HG02852 (cell line): Measurements from ENCODE around the gene VPS26C.

Experiments used
- ATAC-seq: cut with Tn5 transposase; IDR thresholded peaks from one replicate; pipeline ENCODE4 v1.9.1; 2021; ENCODE audit warnings: mild to moderate bottlenecking, moderate library complexity; ENCODE audit not compliant: unreplicated experiment

Gene VPS26C

DNA sequence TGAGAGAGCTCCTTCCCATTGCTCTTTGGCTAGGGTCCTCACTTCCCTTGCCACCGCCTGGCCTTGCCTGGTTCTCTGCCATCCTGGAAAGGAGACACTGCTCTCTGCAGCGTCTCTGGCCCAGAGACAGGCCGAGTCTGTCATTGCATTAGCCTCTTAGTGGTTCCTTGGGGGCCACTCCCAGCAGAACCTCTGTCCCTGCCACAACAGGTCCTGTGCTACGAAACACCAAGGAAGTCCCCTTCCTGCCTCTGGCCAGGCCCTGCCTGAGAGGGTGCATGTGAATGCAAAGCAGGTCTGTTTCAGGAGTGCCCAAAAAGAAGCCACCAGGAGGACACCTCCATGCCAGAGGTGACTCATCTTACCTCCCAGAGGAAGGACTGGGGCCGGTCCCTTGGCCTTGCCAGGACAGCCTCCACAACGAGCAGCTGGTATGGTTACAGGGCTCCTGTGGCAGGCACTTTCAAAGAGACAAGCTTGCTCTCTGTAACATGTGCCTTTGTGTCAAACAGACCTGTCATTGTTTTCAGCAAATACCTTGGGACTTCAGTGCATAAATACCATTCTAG lies 59.6 kb downstream of the VPS26C start:
- peak; percentile 51 for ATAC-seq

DNA sequence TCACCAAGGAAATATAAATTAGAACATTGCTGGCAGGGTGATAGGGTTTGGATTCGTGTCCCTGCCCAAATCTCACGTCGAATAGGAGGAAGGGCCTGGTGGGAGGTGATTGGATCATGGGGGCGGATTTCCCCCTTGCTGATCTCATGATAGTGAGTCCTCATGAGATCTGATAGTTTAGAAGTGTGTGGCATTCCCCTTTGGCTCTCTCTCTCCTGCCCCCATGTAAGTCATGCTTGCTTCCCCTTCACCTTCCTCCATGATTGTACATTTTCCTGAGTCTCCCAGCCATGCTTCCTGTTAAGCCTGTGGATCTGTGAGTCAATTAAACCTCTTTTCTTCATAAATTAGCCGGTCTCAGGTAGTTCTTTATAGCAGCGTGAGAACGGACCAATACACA lies 60.6 kb downstream of the VPS26C start:
- no peak for ATAC-seq

DNA sequence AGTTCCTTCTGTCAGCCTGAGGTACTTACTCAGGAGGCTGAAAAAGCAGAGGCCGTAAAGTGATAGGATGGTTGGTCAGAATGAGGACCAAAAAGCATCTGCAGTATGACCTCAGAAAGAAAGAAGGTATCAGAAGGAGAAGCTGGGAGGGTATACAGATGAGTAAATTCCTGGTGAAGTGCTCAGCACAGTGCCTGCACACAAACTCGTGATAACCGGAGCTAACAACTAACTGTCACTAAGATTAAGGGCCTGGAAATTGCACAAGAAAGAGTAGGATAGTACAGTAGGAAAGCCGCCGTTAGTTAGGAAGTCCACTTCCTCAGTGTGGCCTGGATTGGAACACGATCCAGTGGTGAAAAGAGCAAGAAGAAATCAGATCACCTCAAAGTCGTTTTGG lies 62.6 kb downstream of the VPS26C start:
- ATAC-seq: no peak

DNA sequence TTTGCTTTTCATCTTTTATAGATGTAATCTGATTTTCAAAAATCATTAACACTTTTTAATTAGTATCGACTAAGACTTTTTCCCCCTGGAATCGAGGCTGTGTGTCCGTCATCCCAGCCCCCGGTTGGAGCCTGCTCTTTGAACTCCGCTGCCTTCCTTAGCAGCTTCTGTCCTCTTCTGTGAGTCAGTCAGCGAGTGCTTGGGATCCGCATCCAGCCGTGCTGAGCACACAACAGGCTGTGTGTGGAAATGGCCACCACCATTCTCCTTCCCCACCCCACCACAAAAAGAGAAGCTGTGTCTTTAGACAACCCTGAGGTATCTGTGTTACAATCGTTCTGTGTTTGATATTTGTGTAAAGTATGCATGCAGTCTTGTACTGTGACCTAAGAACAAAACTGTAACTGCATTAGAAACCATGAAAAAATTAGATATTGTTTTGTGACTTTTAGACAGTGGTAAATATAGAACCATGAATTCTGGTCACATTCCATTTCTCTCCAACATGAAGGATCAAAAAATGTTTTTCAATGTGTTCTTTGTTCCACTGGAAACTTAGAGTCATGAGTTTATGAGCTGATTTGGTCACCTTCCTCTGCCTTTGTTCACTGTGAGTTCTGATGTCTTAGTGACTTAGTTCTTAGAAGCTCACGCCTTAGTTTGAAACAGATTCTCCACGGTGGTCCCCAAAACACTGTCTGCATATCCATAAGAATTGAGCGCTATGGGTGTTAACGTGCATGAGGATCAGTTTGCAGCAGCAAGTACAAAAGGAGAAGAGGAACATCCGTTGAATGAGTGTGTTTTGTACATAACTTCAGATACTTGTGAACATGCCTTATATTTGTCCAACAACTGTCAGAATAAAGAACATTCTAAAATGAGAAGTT lies 64.7 kb downstream of the VPS26C start:
- no peak for ATAC-seq

DNA sequence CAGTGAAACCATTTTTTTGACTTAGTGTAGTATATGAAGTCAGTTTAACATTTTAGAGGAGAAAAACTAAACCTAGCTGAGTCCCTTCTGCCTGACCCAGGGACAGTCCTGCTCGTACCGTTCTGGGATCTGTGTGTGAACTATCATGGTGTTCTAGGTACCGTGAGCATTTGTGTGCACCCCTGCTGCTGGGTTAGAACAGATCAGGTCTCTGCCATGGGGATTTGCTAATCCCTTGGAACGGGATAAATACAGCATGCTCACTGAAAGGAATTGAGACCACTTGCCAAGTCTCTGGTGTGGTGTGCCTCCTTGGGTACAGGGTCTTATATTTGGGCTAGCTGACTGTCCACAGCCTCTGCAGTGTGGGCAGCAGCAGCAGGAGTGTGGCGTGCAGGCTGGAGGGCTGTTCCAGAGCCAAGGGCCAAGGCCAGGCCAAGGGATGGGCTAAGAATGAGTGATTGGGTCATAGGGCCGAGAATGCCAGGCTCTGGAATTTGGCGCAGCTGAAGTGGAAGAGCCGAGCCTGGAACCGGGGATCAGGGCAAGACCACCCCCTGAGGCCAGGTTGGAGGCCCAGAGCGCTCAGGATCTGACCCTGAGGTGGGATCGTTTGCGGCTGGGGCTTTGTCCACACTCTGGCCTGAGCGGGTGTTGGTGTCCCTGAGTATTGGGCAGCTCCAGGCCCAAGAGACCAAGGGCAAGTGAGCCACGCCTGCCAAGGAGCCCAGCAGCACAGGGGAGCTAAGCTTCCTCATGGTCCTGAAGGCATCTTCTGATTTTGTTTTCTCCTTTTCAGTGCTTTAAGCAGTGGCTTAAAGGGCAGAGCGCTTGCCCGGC lies 66.3 kb downstream of the VPS26C start:
- no peak for ATAC-seq

DNA sequence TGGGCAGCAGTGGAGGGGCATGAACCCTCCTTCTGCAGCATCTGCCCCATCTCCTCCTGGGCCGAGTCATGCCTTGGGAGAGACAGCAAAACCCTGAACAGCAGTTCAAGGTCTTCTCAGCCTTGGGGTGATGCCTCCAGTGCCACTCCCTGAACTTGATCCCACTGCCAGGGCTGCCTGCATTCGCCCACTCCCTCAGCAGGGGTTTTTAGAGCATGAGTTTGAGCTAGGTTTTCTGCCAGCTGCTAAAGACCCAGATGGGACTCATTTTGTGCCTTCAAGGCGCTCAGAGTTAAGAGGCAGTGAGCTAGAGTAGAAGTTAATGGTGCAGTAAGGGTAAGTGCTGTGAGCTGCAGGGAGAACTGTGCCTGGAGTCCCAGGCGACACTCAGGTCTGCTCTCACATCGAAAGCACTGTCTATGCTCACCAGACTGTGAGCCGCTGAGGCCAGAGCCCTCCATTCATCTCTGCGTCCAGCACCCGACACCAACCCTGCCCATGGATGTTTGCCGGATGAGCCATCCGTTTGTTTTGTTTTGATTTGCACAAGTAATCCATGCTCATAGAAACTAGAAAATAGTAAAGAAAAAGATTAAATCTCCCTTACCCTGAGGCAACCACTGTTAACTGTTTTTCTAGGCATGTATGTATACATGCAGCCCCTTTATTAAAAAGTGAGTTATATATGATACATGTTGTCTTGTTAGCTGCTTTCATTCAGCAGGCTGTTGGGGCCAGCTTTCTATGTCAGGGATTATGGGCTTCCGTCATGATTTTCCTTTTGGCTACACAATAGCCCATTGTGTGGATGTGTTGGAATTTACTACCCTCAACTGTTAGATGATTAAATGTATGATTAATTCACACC lies 67.8 kb downstream of the VPS26C start:
- ATAC-seq: no peak

DNA sequence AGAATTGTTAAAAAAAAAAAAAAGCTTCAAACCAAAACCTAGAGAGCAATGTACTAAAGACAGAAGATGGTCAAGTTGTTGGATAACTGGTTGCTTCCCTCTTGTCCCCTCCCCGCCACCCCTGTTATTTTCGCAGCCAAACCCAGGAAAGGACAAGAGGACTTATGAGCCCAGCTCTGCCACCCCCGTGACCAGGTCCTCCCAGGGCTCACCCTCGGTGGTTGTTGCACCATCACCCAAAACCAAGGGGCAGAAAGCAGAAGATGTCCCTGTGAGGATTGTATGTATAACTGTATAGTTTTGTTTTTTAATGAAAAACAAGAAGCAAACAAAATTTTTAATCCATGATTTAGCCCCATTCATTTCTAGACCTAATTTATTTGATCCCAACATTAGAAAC lies 69.4 kb downstream of the VPS26C start:
- ATAC-seq: no peak

DNA sequence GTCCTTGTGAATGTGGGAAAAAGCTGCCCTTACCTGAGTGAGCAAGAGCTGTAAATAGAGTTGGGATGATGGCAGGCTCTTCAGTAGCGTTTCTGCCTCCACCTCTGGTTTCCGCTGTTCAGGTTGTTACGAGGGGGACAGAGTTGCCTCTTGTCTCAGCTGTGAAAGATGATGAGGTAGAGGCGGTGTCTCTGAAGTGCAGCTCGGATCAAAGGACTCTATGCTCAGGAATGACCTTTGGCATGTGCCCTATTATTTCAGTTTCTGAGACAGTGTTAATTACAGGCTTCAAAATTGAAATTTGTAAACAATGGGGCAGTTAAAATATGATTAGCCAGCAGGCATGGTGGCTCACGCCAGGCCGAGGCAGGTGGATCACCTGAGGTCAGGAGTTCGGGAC lies 70.3 kb downstream of the VPS26C start:
- ATAC-seq: no peak

DNA sequence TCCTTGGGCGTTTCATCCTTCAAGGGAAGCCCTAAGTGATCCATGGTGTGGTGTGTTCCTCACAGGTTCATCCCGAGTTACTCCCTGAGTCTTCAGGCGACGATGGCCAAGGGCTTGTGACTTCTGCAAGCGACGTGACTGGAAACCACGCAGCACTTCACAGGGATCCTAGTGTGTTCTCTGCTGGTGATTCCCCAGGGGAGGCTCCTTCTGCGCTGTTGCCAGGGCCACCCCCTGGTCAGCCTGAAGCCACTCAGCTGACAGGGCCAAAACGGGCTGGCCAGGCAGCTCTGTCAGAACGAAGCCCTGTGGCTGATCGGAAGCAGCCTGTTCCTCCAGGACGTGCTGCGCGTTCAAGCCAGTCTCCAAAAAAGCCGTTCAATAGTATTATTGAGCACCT lies 71.5 kb downstream of the VPS26C start:
- ATAC-seq: no peak

DNA sequence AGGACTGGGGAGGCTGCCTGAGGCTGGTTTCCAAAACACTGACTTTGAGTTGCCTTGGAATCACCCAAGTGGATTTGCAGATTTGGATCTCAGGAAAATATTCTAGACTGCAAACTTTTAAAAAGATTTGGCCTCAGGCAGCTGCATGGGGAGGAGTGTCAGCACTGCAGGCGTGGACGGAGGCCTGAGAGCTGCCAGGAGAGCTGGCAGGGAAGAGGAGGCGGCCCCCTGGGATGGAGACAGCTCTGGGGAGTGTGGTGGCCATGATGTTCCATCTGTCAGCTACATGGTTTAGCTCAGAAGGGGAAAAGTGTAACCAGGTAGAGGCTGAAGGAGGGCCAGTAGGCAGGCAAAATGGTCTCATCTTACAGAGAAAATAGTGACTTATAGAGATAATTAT lies 72.1 kb downstream of the VPS26C start:
- no peak for ATAC-seq

DNA sequence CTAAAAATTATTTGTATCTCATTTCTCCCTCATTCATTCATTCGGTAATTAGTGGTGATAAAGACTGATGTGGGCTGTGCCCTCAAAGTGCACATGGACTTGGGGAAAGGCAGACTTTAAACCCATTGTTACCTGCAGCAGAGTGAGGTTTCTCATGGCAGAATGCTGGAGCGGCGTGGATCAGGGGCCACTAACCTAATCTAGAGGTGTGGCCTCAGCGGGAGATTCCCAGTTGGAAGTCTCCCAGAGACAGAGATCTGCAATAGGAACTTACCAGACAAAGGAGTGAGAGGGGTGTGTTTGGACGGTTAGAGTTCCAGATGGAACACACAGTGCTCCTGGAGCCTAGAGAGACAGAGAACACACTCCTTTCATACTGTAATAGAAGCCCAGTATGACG lies 73.5 kb downstream of the VPS26C start:
- ATAC-seq: no peak

DNA sequence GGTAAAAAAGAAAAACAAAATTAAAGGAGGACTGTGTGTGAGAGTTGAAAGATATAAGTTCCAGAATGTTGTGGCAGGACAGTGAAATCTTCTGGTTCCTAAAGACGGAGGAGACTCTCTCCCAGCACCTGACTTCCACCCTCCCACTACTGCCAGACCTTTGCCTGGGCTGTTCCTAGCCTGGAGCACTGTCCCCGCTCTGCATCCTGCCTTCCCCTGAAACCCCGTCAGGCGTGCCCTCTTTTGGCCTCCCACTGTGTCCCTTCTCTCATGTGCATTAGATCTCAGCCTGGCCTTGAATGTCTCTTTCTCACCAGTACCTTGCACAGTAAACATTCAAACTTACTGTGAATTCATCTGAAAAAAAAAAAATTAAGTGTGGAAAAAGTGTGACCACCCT lies 74.1 kb downstream of the VPS26C start:
- no peak for ATAC-seq

DNA sequence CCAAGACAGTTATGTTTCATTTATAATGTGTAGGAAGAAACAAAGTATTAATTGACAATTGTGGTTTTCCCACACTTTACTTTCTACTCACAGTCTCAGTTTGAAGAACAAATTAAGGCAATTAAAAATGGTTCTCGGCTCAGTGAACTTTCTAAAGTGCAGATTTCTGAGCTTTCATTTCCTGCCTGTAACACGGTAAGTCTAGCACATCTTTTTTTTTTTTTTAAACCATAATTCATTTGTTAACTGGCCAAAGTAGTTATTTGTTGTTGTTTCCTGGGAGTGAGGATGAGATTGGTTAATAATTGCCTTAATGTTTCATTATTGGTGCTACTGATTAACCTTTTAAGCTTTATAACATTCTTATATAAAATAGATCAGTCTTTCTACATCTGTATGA lies 75.1 kb downstream of the VPS26C start:
- ATAC-seq: no peak

DNA sequence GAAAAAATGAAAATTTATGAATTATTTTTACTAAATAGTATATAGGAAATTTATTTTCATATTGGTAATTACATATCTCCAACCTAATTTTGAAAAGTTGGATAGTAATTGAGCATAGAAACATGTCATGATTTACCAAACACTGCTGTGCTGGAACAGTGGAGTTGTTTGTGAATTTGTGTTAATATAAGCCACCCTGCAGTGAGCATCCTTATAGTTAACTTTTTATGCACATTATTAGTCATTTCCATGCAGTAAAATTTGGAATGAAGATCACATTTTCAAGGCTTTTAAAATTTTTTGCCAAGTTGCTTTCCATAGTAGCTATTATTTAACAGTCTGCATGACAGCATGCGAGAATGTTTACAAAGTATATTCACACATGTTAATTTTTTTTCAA lies 78.3 kb downstream of the VPS26C start:
- no peak for ATAC-seq

DNA sequence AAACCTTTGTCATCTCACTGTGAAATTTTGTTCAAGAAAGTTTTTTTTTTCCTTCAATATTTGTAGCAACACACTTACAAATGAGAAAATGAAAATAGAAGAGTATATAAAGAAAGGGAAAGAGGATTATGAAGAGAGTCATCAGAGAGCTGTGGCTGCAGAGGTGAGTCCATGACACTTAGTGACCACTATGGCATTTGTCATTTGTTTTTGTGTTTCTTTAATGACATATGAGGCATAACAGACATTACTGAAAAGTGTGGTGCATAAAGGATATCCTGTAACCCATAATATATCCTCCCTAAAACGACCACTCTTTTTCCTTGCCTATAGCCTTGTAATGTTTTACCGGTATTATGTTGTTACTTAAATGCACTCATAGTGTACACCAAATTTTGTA lies 80.2 kb downstream of the VPS26C start:
- no peak for ATAC-seq

DNA sequence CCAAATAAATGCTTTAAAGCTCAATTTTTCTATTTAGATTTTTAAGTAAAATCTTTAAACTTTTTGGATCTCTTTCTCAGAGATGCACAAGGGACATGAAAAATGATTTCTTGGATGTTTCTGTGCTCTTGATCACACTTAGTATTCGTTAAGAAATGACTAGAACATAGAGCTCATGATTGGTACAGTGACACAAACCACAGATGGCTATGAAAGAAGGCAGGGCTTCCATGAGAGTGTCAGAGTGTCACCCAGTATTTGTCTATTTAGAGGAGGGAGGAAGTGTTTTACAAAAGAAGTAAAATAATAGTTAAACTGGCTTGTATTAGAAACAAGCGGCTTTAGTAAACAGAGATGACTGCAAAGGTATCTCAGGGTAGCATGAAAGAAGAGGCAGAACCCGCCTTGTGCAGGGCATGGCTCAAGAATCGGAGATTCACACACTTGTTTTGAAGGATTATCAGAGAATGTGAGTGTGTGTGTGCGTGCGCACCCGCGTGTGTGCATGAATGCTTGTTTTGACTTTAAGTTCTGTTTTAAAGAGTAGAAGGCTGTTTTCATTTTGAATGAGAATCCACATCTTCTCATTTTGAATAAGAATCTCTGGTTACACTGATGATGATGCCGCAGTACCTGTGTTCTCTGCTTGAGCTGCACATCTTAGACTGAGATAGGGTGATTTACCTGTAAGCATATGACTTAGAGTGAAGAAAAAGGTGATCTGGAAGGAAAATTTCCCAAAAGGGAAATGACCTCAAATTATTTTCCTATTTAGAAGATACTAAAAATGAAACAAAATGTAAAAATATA lies 82.1 kb downstream of the VPS26C start:
- no peak for ATAC-seq

DNA sequence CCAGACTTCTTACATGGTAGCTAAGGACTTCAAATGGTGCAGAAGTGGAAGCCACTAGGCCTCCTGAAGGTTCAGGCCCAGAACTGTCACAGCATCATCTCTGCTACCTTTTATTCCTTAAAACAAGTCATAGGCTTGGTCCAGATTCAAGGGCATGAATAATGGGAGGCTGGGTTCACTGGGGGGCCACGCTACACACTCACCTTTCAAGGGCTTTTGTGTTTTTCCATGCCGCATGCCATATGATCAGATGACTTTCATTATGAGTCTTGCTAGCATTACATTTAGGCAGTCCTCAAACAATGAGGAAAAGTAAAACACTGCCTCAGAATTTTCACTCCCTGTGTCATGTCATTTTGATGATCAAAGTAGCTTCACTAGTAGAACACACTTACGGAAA lies 83.4 kb downstream of the VPS26C start:
- no peak for ATAC-seq

DNA sequence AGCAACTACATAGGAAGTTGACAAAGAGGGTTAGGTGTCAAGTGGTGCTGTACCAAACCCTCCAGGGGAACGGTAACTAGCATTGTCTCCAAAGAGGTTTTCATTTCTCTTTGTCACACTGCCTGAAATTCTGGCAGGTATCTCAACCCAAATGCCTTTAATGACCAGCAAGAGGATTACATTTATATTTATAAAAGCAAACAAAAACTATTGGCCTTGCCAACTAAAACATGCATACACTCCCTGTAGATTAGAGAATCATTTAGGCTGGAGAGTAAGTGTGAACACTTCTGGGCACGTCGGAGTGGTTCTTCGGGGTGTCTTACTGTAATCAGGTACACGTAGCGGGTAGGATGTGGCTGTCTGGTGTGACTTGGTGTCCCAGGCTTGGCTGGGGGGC lies 84.9 kb downstream of the VPS26C start:
- no peak for ATAC-seq

DNA sequence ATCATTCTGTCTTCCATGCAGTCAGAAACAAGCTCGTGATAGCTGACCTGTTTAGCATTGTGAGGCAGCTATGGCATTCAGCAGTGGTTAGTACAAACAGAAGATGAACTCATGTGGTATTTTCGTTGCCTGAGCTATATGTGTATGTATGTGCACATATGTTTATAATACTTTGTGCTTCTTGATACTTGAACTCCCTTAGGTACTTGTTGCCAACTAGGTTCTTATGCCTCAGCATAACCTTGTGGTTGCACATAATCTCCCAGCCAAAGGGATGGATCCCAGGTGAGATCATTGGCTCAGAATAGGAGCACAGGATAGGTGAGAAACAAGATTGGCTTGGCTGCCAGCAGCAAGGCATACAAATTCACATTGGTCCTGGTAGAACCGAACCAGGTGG lies 86.1 kb downstream of the VPS26C start:
- ATAC-seq: no peak

DNA sequence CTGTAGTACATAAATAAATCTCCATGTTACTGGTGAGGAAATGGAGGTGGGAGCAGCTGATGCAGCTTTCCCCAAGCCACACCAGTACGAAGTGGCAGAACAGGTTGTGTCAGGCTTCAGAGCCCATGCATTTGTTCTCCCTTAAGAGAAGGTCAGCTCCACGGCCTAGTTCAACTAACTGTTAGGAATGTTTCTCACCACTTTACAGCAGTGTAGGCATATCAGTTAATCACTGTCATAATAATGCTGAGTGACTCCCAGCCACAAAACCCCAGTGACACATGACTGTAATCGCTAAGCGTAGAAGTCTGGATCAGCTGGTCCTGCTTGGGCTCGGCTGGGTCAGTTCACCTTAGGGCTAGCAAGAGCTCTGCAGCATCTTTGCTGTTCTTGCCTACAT lies 90.4 kb downstream of the VPS26C start:
- no peak for ATAC-seq
